IPS-11a (cell line): ENCODE data around the gene MAP1LC3A.

Experiments
- H3K4me3 ChIP-seq: one replicate; pipeline ENCODE4 v1.5.1; 2013; ENCODE audit warnings: low read depth, low read length, control low read depth

Gene MAP1LC3A

DNA sequence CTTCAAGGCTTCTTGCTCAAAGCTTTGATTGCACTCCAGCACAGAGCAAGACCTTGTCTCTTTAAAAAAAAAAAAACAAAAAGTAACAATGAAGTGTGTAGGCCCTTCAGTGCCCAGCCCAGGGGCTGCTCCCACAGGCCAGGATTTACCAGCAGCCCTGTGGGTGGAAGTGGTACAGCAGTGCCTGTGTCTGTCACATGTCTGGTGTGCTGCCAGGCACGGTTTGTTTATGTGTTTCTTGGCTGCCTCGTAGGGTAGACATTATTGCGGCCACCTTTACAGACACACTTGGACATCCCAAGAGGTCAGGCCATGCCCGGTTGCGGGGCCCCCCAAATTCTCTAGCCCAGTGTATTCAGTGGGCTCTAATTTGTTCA is 29.6 kb upstream of the MAP1LC3A start:
- H3K4me3 ChIP-seq, result no peak overlapping the region

DNA sequence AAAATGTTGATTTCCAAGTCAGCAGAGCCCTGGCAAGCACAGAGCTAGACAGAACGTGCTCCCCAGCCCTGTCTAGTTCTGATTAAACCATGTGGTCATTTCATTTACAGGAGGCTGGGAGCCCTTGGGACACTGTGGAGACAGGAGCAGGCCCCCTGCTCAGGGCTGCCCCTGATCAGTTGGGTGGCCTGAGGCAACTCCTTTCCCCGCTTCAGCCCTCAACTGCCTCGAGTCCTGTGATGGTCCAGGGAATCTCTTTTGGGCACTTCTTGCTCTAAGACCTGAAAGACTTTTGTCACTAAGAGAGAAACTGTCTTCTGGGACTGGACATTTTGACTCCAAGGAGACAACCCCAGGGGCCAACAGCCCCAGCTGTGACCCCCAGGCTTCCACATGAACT is 28.8 kb upstream of the MAP1LC3A start:
- no peak overlapping the region for H3K4me3 ChIP-seq

- H3K4me3 ChIP-seq, result no peak overlapping the region
Measured at GRCh38 chr20:34530342-34530741, 28.2 kb upstream of the MAP1LC3A start.

- H3K4me3 ChIP-seq, result no peak overlapping the region
Measured at GRCh38 chr20:34531608-34532265, 26.8 kb upstream of the MAP1LC3A start.

- no peak overlapping the region for H3K4me3 ChIP-seq
Measured at GRCh38 chr20:34532320-34532719, 26.2 kb upstream of the MAP1LC3A start.

DNA sequence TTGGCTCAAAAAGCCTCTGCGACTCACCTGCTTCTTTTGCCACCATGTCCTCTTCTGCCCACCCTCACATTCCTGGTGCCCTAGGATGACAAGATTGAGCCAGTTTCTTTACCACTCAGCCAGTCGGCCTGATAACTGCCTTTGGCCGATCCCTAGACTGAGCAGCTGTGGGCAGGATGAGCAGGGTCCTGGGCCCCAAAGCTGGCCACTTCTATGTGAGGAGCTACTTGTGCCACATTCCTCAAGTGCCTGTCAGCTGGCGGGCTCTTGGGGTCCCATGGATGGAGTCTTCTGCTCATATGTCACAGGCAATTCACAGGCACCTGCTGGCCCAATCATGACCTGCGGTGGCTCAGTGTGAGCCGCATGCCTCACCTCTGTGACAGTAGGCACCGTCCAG is 25.8 kb upstream of the MAP1LC3A start:
- no peak overlapping the region for H3K4me3 ChIP-seq

GRCh38 chr20:34534391-34535165 is 23.9 kb upstream of the MAP1LC3A start:
- H3K4me3 ChIP-seq, result no peak overlapping the region

GRCh38 chr20:34535301-34535840 is 23.1 kb upstream of the MAP1LC3A start:
- no peak overlapping the region for H3K4me3 ChIP-seq

DNA sequence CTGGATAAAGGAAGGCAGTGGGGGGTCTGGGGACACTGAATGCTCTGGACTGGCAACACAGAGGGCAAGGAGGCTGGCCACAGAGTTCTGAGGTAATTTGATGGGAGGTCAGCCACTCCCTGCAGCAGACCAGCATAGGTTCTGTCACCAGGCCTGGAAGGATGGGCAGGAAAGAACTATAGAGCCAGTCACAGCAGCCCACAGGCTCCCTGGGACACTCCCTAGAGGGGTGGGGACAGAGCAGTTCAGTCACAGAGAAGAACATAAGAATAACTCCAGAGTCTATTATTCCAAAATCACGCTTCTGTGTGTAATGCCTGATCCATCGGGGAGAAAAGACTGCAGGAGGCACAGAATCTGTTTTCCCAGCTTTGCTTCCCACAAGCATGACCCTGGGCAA is 22.7 kb upstream of the MAP1LC3A start:
- no peak overlapping the region for H3K4me3 ChIP-seq

DNA sequence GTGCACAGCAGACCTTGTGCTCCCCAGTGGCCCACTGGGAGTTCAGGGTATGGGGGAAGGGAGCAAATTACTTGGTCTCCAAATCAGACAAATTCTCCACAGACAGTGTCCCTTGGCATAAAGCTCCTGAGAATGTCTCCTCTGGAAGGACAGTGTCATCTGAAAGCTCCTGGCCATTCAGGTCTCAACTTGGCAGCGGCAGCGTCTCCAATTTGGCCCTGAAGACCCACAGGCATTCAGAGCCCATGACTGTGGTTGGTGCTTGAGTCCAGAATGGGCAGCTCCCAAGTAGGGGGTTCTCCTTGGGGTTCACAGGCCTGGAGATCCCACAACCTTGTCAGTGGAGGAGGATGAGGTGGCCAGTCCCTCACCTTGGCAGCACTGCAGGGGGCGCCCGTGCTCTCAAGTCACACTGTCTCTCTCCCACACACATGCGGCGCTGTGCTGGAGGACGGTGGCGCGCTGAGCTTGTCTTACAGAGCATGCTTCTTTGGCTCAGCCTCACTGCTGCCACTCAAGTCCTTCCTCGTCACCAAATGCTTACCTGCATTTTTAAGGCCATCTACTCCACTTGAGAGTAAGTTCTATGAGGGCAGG is 21.6 kb upstream of the MAP1LC3A start:
- no peak overlapping the region for H3K4me3 ChIP-seq

- H3K4me3 ChIP-seq, result no peak overlapping the region
Measured at GRCh38 chr20:34537651-34538050, 20.9 kb upstream of the MAP1LC3A start.

DNA sequence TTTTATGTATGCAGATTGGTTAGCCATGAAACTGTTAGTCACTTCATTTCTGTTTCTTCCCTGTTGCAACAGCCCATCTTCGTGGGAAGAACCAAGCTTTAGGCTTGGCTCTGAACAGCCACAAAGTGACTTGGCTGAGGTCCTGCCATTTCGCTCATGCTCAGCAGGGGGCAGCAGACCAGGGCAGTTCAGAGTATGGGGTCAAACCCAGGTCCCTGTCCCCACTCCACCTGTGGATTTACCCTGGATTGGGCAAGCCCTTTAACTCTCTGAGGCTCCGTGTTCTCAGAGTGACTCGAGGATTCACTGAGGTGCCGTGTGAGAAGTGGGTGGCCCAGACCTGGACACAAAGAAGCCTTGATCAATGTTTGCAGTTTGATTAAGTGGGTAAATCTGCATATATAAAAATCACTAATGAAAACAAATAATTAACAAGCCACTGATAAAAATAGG is 19.8 kb upstream of the MAP1LC3A start:
- no peak overlapping the region for H3K4me3 ChIP-seq

GRCh38 chr20:34539756-34540155 is 18.8 kb upstream of the MAP1LC3A start:
- no peak overlapping the region for H3K4me3 ChIP-seq

GRCh38 chr20:34540596-34541263 is 17.8 kb upstream of the MAP1LC3A start:
- H3K4me3 ChIP-seq, result no peak overlapping the region

GRCh38 chr20:34541264-34541901 is 17.1 kb upstream of the MAP1LC3A start:
- no peak overlapping the region for H3K4me3 ChIP-seq

GRCh38 chr20:34541917-34542316 is 16.6 kb upstream of the MAP1LC3A start:
- no peak overlapping the region for H3K4me3 ChIP-seq

- H3K4me3 ChIP-seq, result no peak overlapping the region
Measured at GRCh38 chr20:34542439-34542838, 16.1 kb upstream of the MAP1LC3A start.

DNA sequence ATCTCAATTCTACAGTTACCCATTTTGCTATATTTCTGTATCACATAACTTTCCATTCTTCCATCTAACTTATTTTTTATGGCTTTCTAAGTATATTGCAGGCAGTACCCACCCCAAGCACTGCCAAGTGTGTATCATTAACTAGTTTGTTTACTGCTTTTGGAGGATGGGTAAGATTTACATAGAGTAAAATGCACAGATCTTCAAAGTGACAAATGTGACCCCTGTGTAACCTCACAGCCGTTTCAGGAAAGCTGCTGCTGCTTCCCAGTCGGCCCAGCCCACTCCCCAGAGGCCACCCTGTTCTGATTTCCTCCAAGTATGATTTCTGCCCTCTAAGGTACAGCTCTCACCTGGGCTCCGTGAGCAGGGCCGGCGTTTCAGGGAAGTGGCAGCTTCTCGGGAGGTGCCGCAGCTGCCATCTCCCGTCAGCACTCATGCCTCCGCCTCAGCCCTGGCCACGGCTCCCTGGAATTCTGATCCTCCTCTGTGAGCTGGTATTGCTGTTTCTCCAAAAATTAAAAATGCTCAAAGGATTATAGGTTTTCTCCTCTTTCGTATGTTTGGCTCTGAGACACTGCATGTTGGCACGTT is 15.0 kb upstream of the MAP1LC3A start:
- H3K4me3 ChIP-seq, result no peak overlapping the region

GRCh38 chr20:34544109-34544796 is 14.3 kb upstream of the MAP1LC3A start:
- H3K4me3 ChIP-seq, result peak overlapping the region; percentile 33

DNA sequence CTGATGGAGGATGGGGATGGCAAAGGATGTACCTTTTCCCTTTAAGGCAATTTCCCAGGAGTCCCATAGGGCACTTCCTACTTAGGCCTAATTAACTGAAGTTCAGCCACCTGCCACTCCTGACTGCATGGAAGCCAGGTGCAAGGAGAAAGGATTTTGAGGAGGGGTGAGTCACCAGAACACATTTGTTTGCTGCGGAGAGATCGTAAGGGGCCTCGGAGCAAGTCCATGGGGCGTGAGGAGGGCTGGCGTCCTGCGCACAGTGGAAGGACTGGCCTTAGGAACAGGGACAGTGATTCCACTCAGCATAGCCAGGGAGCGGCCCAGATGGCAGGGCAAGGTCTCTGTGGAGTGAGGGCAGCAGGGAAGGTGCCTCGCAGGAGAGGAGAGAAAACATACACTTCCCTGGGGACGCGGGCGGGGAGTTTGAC is 11.8 kb upstream of the MAP1LC3A start:
- no peak overlapping the region for H3K4me3 ChIP-seq
